Measurements from ENCODE around the gene PKDCC. TPM values are rescaled to one million over a fixed set of nuclear protein-coding genes. Genes with fewer than 3 reads are reported as not detected.

PKDCC gene
- total RNA-seq, 2 donors from 2014 or later: 68.5 to 74.0 TPM

GRCh38 chr2:42095923-42096408, 48.1 kb downstream of the PKDCC start:
- intact Hi-C loops (cut with DNase I, micrococcal nuclease): loop anchor here in 1 of 2 donors (5.0 to 10.0 kb wide), 2 partner anchors 99 to 136 kb away; no protein-coding TSS in a partner anchor
- DNase-seq (peak in 1 of 2 donors; percentile 91), ATAC-seq (peak; percentile 42)

- DNase-seq (no peak), ATAC-seq (no peak)
- intact Hi-C loops (cut with DNase I, micrococcal nuclease): loop anchor here in 1 of 2 donors (5.0 to 10.0 kb wide), 2 partner anchors 98 to 135 kb away; no protein-coding TSS in a partner anchor
Observed at GRCh38 chr2:42096869-42097591, 49.2 kb downstream of the PKDCC start.

GRCh38 chr2:42098571-42099437, 51.0 kb downstream of the PKDCC start:
- intact Hi-C loops (cut with DNase I, micrococcal nuclease): loop anchor here in 1 of 2 donors (5.0 to 10.0 kb wide), 2 partner anchors 96 to 133 kb away; no protein-coding TSS in a partner anchor
- no peak for ATAC-seq
- no peak for DNase-seq

GRCh38 chr2:42099438-42100173, 51.8 kb downstream of the PKDCC start:
- intact Hi-C loops (cut with DNase I, micrococcal nuclease): loop anchor here in 1 of 2 donors (5.0 to 10.0 kb wide), 2 partner anchors 95 to 133 kb away; no protein-coding TSS in a partner anchor
- DNase-seq: no peak
- no peak for ATAC-seq

- intact Hi-C loops (cut with DNase I, micrococcal nuclease): no loop called here
- ATAC-seq (no peak), DNase-seq (no peak)
Observed at GRCh38 chr2:42100683-42101205, 52.9 kb downstream of the PKDCC start.

- peak; percentile 86 for ATAC-seq
- peak in 1 of 2 donors; percentile 80 for DNase-seq
- intact Hi-C loops (cut with DNase I, micrococcal nuclease): no loop called here
Observed at GRCh38 chr2:42101206-42102023, 53.6 kb downstream of the PKDCC start.

- intact Hi-C loops (cut with DNase I, micrococcal nuclease): no loop called here
- DNase-seq: peak; percentile 62 to 75
- ATAC-seq: peak; percentile 19
Observed at GRCh38 chr2:42102024-42102590, 54.3 kb downstream of the PKDCC start.

- intact Hi-C loops (cut with DNase I, micrococcal nuclease): no loop called here
Observed at GRCh38 chr2:42102591-42103450, 55.0 kb downstream of the PKDCC start.

GRCh38 chr2:42103829-42104228, 56.0 kb downstream of the PKDCC start:
- DNase-seq (no peak), ATAC-seq (no peak)
- intact Hi-C loops (cut with DNase I, micrococcal nuclease): no loop called here

More at GRCh38 chr2:42102591-42103450, 55.0 kb downstream of the PKDCC start:
- ATAC-seq: no peak
- DNase-seq: peak; percentile 56 to 60

GRCh38 chr2:42104621-42105020, 56.8 kb downstream of the PKDCC start:
- intact Hi-C loops (cut with DNase I, micrococcal nuclease): no loop called here
- DNase-seq: no peak
- no peak for ATAC-seq

- intact Hi-C loops (cut with DNase I, micrococcal nuclease): no loop called here
- DNase-seq: peak in 1 of 2 donors; percentile 51
- ATAC-seq: peak; percentile 40
Observed at GRCh38 chr2:42105330-42106256, 57.8 kb downstream of the PKDCC start.

GRCh38 chr2:42106257-42106816, 58.5 kb downstream of the PKDCC start:
- intact Hi-C loops (cut with DNase I, micrococcal nuclease): no loop called here
- no peak for ATAC-seq

GRCh38 chr2:42107249-42108042, 59.6 kb downstream of the PKDCC start:
- ATAC-seq (no peak), DNase-seq (no peak)
- intact Hi-C loops (cut with DNase I, micrococcal nuclease): no loop called here

More at GRCh38 chr2:42106257-42106816, 58.5 kb downstream of the PKDCC start:
- no peak for DNase-seq
